Measurements from ENCODE around the gene KRTAP10-1.
"Not testable (repeated sequence)": the region's sequence is repeated elsewhere in the genome, so short reads cannot be mapped to it uniquely, and the experiment has no call there.

Gene KRTAP10-1

DNA sequence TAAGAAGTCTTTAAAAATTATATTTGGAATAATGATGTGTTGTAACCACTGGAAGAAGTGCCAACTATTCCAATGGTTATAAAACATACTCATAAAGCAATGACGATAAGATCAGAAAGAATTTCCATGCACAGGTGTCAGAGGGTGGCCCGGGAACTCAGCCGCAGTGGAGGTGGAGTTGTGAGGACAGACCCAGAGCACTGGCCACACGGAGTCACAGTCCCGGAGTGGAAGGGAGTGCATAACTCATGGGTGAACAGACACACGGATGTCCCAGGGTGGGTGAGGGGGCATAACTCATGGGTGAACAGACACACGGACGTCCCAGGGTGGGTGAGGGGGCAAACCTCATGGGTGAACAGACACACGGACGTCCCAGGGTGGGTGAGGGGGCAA is 36.0 kb upstream of the KRTAP10-1 start:
- no peak overlapping the region for H3K4me3 ChIP-seq (ENCODE audit: low read length)
- H3K9me3 ChIP-seq (ENCODE audit: insufficient read depth, low read depth, low read length) = peaks cover 6% of the 10 kb centered on the region
- no peak overlapping the region for H3K27ac ChIP-seq (ENCODE audit: low read length)
- H3K4me1 ChIP-seq (ENCODE audit: insufficient read depth, low read length) = no peaks in the 10 kb centered on the region
- no peaks in the 10 kb centered on the region for H3K27me3 ChIP-seq (ENCODE audit: insufficient read depth, low read length)
- no peak overlapping the region for H3K9ac ChIP-seq (ENCODE audit: low read depth, low read length)
- H3K36me3 ChIP-seq (ENCODE audit: insufficient read depth, low read depth, low read length) = no peaks in the 10 kb centered on the region

DNA sequence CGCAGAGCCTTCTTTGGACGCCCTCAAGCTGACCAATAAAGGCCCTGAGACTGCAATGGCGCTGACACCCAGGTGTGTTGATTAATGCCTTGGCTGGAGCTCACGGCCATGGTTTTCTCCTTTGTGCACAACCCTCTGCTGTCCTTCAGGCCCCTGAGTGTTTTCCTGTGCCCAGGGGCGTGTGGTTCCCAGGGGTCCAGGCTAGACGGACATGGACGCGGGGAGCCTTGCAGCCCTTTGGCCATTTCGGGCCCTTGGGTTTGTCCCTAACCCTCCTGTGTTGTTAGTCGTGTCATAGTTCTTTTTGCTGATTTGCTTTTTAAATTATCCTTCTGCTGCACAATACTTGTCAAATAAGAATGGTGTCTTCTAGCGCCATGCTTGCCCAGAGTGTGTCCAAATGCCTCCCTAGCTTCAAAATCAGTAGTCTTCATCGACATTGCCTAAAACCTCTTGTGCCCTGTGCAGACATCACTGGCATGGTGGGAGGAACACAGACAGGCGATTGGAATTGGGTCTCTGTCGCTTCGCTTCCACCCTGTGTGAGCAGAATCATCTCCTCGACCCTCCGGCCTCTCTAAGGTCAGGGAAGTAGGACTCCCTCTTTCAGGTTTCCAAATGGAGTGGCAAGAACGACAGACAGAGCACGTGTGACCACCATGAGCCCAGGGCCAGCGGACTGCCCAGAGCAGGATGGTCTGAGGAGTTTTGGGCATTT is 35.5 kb upstream of the KRTAP10-1 start:
- no peak overlapping the region for H3K27ac ChIP-seq (ENCODE audit: low read length)
- no peaks in the 10 kb centered on the region for H3K4me1 ChIP-seq (ENCODE audit: insufficient read depth, low read length)
- no peaks in the 10 kb centered on the region for H3K36me3 ChIP-seq (ENCODE audit: insufficient read depth, low read depth, low read length)
- H3K27me3 ChIP-seq (ENCODE audit: insufficient read depth, low read length) = no peaks in the 10 kb centered on the region
- H3K9ac ChIP-seq (ENCODE audit: low read depth, low read length) = no peak overlapping the region
- H3K9me3 ChIP-seq (ENCODE audit: insufficient read depth, low read depth, low read length) = peaks cover 6% of the 10 kb centered on the region
- no peak overlapping the region for H3K4me3 ChIP-seq (ENCODE audit: low read length)

DNA sequence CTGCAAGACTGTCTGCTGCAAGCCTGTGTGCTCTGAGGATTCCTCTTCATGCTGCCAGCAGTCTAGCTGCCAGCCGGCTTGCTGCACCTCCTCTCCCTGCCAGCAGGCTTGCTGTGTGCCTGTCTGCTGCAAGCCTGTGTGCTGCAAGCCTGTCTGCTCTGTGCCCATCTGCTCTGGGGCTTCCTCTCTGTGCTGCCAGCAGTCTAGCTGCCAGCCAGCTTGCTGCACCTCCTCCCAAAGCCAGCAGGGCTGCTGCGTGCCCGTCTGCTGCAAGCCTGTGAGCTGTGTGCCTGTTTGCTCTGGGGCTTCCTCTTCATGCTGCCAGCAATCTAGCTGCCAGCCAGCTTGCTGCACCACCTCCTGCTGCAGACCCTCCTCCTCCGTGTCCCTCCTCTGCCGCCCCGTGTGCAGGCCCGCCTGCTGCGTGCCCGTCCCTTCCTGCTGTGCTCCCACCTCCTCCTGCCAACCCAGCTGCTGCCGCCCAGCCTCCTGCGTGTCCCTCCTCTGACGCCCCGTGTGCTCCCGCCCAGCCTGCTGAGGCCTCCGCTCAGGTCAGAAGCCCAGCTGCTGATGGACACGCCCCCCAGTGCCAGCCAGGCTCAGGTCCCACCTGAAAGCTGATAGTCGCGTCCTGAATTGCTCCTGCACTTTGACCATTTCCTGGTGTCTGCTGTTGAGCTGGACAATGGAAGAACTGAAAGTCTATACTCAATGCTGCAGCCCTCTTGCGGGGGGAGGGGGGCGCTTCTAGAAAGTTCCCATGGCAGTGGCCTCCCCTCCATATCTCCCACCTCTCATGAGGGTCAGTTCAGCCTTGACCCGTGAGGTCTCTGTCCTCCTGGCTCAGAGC is 34.7 kb upstream of the KRTAP10-1 start:
- H3K4me3 ChIP-seq (ENCODE audit: low read length) = no peak overlapping the region
- H3K27me3 ChIP-seq (ENCODE audit: insufficient read depth, low read length) = no peaks in the 10 kb centered on the region
- no peak overlapping the region for H3K9ac ChIP-seq (ENCODE audit: low read depth, low read length)
- H3K36me3 ChIP-seq (ENCODE audit: insufficient read depth, low read depth, low read length) = no peaks in the 10 kb centered on the region
- no peak overlapping the region for H3K27ac ChIP-seq (ENCODE audit: low read length)
- peaks cover 6% of the 10 kb centered on the region for H3K9me3 ChIP-seq (ENCODE audit: insufficient read depth, low read depth, low read length)
- H3K4me1 ChIP-seq (ENCODE audit: insufficient read depth, low read length) = no peaks in the 10 kb centered on the region

DNA sequence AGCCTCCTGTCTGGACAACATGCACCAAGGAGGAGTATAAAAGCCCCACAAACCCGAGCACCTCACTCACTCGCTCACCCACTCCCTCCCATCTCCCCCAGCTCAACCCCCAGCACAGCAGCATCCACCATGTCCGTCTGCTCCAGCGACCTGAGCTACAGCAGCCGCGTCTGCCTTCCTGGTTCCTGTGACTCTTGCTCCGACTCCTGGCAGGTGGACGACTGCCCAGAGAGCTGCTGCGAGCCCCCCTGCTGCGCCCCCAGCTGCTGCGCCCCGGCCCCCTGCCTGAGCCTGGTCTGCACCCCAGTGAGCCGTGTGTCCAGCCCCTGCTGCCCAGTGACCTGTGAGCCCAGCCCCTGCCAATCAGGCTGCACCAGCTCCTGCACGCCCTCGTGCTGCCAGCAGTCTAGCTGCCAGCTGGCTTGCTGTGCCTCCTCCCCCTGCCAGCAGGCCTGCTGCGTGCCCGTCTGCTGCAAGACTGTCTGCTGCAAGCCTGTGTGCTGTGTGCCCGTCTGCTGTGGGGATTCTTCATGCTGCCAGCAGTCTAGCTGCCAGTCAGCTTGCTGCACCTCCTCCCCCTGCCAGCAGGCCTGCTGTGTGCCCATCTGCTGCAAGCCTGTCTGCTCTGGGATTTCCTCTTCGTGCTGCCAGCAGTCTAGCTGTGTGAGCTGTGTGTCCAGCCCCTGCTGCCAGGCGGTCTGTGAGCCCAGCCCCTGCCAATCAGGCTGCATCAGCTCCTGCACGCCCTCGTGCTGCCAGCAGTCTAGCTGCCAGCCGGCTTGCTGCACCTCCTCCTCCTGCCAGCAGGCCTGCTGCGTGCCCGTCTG is 33.8 kb upstream of the KRTAP10-1 start, which contains the start of gene KRTAP10-4:
Gene KRTAP10-4, plus strand, starts transcription at position 100 of the 827 bp plus-strand sequence. Its CDS starts 30 bp downstream, at position 130.
- H3K9ac ChIP-seq (ENCODE audit: low read depth, low read length); H3K27me3 ChIP-seq (ENCODE audit: insufficient read depth, low read length); H3K4me3 ChIP-seq (ENCODE audit: low read length); H3K4me1 ChIP-seq (ENCODE audit: insufficient read depth, low read length); H3K27ac ChIP-seq (ENCODE audit: low read length); H3K36me3 ChIP-seq (ENCODE audit: insufficient read depth, low read depth, low read length); H3K9me3 ChIP-seq (ENCODE audit: insufficient read depth, low read depth, low read length): not testable (repeated sequence)

DNA sequence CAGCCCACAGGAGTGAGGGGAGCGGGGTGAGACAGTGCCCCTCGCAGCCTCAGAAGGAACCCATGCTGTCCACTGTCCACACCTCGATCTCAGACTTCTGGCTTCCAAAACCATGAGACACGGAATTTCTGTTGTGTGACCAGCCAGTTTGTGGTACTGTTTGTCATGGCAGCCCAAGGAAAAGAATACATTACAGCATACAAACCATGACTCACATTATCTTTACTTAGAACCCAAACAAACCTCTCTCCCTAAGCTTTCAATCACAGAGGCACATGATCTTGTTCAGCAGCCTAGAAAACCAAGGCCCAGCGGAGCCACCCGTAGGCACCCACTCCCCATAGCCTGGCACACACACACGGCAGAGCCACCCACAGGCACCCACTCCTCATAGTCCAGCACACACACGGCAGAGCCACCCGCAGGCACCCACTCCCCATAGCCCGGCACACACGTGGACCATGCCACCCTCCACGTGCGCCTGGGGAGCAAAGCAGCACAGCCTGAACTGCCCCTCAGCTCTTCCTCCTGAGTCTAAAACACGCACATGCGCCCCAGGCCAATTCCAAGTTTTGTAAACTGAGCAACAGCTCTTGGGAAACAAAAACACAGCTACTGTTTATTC is 33.1 kb upstream of the KRTAP10-1 start:
- no peaks in the 10 kb centered on the region for H3K36me3 ChIP-seq (ENCODE audit: insufficient read depth, low read depth, low read length)
- H3K4me1 ChIP-seq (ENCODE audit: insufficient read depth, low read length) = no peaks in the 10 kb centered on the region
- H3K4me3 ChIP-seq (ENCODE audit: low read length) = no peak overlapping the region
- H3K27ac ChIP-seq (ENCODE audit: low read length) = no peak overlapping the region
- H3K9me3 ChIP-seq (ENCODE audit: insufficient read depth, low read depth, low read length) = peaks cover 6% of the 10 kb centered on the region
- no peak overlapping the region for H3K9ac ChIP-seq (ENCODE audit: low read depth, low read length)
- no peaks in the 10 kb centered on the region for H3K27me3 ChIP-seq (ENCODE audit: insufficient read depth, low read length)

DNA sequence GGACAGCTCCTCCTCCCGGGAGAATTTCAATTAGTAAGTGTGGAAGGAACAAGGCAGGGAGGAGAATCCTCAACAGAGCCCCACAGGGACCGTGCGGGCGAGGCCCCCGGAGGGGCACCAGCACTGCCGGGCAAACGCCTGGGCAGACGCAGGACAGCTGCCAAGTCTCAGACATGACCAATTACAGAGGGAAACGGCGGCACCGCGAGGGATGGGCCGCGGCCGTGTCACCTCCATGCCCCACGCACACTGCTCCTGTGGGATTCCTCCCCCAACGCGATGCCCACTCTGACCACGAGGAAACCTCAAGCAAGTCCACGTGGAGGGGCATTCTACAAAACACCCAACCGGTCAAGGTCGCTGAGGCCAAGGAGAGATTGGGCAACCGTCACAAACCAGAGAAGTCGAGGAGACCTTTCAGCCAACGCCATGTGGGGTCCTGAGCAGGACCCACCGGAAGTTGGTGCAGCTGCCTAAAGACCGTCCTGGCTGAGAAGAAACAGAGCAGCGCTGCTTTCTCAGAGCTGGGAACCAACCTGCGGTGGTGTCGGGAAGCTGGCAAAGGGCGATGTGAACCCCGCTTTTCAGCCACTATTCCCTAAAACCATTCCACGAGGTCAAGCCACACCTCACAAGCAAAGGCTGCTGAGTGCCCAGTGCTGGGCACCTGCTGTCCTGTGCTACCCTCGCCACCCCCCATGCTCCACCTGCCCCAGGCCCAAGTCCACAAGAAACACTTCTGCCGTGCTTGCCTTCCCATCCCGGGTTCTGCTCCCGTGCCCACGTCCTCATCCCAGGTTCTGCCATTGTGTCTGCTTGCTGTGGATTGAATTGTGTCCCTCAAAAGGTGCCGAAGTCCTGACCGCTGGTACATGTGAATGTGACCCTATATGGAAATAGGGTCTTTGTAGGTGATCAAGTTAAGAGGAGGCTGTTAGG is 32.1 kb upstream of the KRTAP10-1 start:
- Histone ChIP-seq H3K9ac (ENCODE audit: low read depth, low read length) (no peak overlapping the region), H3K9me3 (ENCODE audit: insufficient read depth, low read depth, low read length) (peaks cover 3% of the 10 kb centered on the region), H3K4me3 (ENCODE audit: low read length) (no peak overlapping the region), H3K27ac (ENCODE audit: low read length) (no peak overlapping the region), H3K27me3 (ENCODE audit: insufficient read depth, low read length) (no peaks in the 10 kb centered on the region), H3K36me3 (ENCODE audit: insufficient read depth, low read depth, low read length) (no peaks in the 10 kb centered on the region), H3K4me1 (ENCODE audit: insufficient read depth, low read length) (no peaks in the 10 kb centered on the region)

DNA sequence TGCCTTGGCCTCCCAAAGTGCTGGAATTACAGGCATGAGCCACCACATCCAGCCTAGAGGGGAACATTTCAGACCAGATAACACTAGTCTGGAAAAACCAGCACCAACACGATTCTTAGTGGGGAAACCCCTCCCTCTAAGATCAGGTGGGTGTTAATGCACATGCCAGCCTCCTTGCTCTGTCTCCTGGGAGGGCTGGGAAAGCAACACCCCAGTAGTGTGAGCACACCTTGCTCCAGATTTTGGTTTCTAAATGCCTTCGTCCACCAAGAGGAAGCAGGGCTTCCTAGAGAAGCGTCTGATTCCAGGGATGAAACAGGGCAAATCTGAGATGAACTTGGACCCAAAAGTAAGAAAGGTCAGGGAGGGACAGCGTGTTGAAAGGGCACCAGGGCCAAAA is 31.3 kb upstream of the KRTAP10-1 start:
- no peak overlapping the region for H3K27ac ChIP-seq (ENCODE audit: low read length)
- no peaks in the 10 kb centered on the region; the same call in 1 of the 2 replicates for H3K9me3 ChIP-seq (ENCODE audit: insufficient read depth, low read depth, low read length)
- H3K27me3 ChIP-seq (ENCODE audit: insufficient read depth, low read length) = no peaks in the 10 kb centered on the region
- H3K9ac ChIP-seq (ENCODE audit: low read depth, low read length) = no peak overlapping the region
- H3K36me3 ChIP-seq (ENCODE audit: insufficient read depth, low read depth, low read length) = no peaks in the 10 kb centered on the region
- H3K4me1 ChIP-seq (ENCODE audit: insufficient read depth, low read length) = no peaks in the 10 kb centered on the region
- no peak overlapping the region for H3K4me3 ChIP-seq (ENCODE audit: low read length)

DNA sequence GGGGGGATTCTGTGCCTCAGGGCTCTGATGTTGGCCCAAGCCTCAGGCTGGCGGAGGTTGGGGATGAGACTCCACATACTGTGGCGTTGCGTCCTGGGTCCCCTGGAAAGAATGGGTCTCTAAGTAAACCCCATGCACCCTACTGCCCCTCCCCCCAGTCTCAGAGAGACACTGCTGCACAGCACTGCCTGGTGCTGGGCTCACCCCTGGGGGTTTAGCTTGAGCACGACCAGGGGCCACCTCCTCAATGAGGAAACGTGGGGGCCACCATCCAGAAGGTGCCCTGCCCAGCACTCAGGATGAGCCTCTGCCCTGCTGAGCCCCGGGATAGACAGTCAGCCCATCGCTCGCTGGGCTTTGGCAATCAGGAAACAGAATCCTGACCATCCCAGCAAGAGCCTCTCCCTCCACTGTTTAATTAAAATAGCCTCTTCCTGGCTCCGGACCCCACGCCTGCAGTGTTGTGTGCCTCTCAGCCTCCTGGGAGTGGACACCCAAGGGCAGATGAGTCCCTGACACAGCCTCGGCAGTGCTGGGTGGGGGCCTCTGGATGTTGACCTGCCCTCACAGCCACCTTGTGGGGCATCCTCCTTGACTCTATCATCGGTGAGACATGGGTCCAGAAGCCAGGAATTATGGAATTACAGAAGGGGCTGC is 30.0 kb upstream of the KRTAP10-1 start:
- Histone ChIP-seq H3K9me3 (ENCODE audit: insufficient read depth, low read depth, low read length) (no peaks in the 10 kb centered on the region; the same call in 1 of the 2 replicates), H3K9ac (ENCODE audit: low read depth, low read length) (no peak overlapping the region), H3K27me3 (ENCODE audit: insufficient read depth, low read length) (no peaks in the 10 kb centered on the region), H3K36me3 (ENCODE audit: insufficient read depth, low read depth, low read length) (no peaks in the 10 kb centered on the region), H3K27ac (ENCODE audit: low read length) (no peak overlapping the region), H3K4me3 (ENCODE audit: low read length) (no peak overlapping the region), H3K4me1 (ENCODE audit: insufficient read depth, low read length) (no peaks in the 10 kb centered on the region)

DNA sequence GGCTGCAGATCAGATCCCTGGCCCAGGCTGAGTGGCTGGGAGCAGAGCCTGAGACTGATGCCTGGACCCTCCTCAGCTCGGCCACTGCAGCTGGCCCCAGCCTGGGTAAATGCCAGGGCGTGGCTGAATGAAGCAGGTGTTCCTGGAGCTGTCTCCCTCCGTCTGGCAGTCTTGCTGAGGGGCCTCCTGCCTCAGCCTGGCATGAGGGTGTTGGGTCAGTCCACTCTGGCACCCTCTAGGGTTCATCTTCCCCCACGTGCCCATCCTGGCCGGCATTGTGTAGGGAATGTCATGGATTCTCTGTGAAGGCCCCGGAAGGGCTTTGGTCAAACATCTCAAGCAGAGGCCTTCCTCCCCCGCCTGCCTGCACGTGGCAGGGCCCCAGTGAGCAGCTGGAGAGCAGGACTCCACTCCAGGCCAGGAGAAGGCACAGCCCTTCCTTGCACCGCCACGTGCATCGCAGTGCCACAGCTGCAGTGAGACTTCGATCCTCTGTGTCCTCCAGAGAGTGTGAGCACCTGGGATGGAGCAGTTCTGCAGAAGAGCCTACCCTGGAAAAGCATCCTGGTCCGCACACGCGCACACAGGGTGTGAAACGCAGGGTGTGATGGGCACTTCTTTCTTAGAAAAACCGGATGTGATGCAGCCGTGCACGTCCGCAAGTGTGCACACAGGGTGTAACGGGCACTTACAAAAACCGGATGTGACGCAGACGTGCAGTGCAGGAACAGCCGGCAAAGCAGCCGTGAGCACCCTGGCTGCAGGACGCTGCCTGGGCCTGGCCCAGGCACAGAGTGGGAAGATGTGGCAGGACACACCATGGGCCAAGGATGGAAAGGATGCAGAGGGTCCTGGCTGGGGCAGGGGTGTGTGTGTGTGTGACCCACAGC is 28.9 kb upstream of the KRTAP10-1 start:
- Histone ChIP-seq H3K27me3 (ENCODE audit: insufficient read depth, low read length) (no peaks in the 10 kb centered on the region), H3K4me3 (ENCODE audit: low read length) (no peak overlapping the region), H3K9me3 (ENCODE audit: insufficient read depth, low read depth, low read length) (no peaks in the 10 kb centered on the region; the same call in 1 of the 2 replicates), H3K27ac (ENCODE audit: low read length) (no peak overlapping the region), H3K9ac (ENCODE audit: low read depth, low read length) (no peak overlapping the region), H3K36me3 (ENCODE audit: insufficient read depth, low read depth, low read length) (no peaks in the 10 kb centered on the region), H3K4me1 (ENCODE audit: insufficient read depth, low read length) (no peaks in the 10 kb centered on the region)

All from iPS-20b (cell line).